NCI-H748 (cell line): ENCODE results near the gene TGFBR3.

ENCODE experiments used
- DNase-seq: peaks from one replicate; lab custom pipeline; 2025; ENCODE audit not compliant: unreplicated experiment; lab: John Stamatoyannopoulos, UW

The TGFBR3 gene

GRCh38 chr1:91803847-91804545, 82.0 kb downstream of the TGFBR3 start:
- no peak for DNase-seq

- no peak for DNase-seq
Measured at GRCh38 chr1:91803123-91803522, 82.8 kb downstream of the TGFBR3 start.

- no peak for DNase-seq
Measured at GRCh38 chr1:91801496-91802115, 84.3 kb downstream of the TGFBR3 start.

- no peak for DNase-seq
Measured at GRCh38 chr1:91799863-91800262, 86.1 kb downstream of the TGFBR3 start.

GRCh38 chr1:91799159-91799558, 86.8 kb downstream of the TGFBR3 start:
- no peak for DNase-seq

- no peak for DNase-seq
Measured at GRCh38 chr1:91798740-91799139, 87.2 kb downstream of the TGFBR3 start.

- DNase-seq: no peak
Measured at GRCh38 chr1:91798241-91798648, 87.7 kb downstream of the TGFBR3 start.

- no peak for DNase-seq
Measured at GRCh38 chr1:91797164-91797563, 88.8 kb downstream of the TGFBR3 start.

- no peak for DNase-seq
Measured at GRCh38 chr1:91796390-91796654, 89.6 kb downstream of the TGFBR3 start.

- DNase-seq: no peak
Measured at GRCh38 chr1:91795591-91796389, 90.2 kb downstream of the TGFBR3 start.

GRCh38 chr1:91793877-91794276, 92.1 kb downstream of the TGFBR3 start:
- no peak for DNase-seq

- DNase-seq: no peak
Measured at GRCh38 chr1:91793189-91793588, 92.8 kb downstream of the TGFBR3 start.

GRCh38 chr1:91792489-91793071, 93.4 kb downstream of the TGFBR3 start:
- peak; percentile 81 for DNase-seq

- DNase-seq: peak; percentile 35
Measured at GRCh38 chr1:91791691-91792488, 94.1 kb downstream of the TGFBR3 start.

- peak; percentile 90 for DNase-seq
Measured at GRCh38 chr1:91791103-91791502, 94.8 kb downstream of the TGFBR3 start.

- DNase-seq: peak; percentile 52
Measured at GRCh38 chr1:91790392-91790791, 95.6 kb downstream of the TGFBR3 start.

- DNase-seq: no peak
Measured at GRCh38 chr1:91789273-91789997, 96.5 kb downstream of the TGFBR3 start.

- no peak for DNase-seq
Measured at GRCh38 chr1:91787919-91788318, 98.0 kb downstream of the TGFBR3 start.

- no peak for DNase-seq
Measured at GRCh38 chr1:91784616-91785015, 101.3 kb downstream of the TGFBR3 start.

GRCh38 chr1:91784191-91784590, 101.8 kb downstream of the TGFBR3 start:
- no peak for DNase-seq
